Measurements from ENCODE around the gene DAP.

DNA sequence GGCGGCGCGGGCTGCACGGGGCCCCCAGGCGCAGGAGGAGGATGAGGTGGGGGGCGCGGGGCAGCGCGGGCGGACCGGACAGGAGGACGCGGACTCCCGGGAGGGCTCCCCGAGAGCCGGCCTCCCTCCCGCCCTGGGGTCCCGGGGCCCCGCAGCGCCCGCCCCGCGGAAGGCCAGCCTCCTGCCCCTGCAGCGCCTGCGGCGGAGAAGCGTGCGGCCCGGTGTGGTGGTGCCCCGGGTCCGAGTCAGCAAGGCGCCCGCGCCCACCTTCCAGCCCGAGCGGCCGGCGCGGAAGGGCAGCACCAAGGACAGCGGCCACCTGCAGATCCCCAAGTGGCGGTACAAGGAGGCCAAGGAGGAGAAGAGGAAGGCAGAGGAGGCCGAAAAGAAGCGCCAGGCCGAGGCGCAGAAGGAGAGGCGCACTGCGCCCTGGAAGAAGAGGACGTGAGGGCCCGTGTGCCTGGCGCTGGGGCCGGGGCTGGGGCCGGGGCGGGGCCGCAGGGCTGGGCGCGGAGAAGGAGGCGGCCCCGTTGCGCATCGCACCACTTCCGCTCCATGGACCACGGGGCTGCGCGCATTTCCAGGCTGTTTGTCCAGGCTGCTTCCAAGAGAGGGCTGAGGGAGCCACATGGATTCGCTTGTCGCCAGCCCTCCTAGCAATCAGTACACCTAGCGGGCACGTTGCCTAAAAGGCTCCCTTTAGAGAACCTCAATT, 111.2 kb downstream of the DAP start:
- TF ChIP-seq CTCF (conservative IDR thresholded peaks at IDR 0.05) (no peak), EZH2 (IDR thresholded peaks at IDR 0.05; ENCODE audit: low read depth) (no peak)

All from PC-9 (cell line).